Measurements from ENCODE around the gene PPIE.

Gene PPIE

GRCh38 chr1:39711104-39711965 is 27.3 kb upstream of the PPIE start:
- H3K4me1 ChIP-seq (ENCODE audit: low read depth, poor library complexity, severe bottlenecking), result no peaks in the 10 kb centered on the region

DNA sequence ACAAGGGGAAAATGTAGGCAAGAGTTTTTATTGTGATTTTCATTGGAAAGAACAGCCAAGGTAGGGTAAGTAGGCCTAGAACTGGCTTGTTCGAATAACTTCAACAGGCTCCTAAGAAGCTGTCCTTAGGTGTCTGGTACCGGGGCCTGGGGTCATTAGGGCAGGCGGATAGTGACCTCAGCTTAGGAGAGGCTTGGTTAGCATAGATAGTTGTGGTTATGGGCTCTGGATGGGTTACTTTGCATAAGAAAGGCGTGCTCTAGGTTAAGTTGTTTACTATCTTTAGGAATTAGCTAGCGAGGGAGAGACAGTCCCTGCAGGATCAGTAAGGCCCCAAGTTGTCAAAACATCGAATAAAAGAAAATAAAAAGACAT is 26.7 kb upstream of the PPIE start:
- H3K27ac ChIP-seq, result no peak overlapping the region
- H2AFZ ChIP-seq (ENCODE audit: low read depth), result no peak overlapping the region
- H3K4me2 ChIP-seq, result no peak overlapping the region
- no peak for TF ChIP-seq CTCF (conservative IDR thresholded peaks at IDR 0.05; ENCODE audit: low read depth, low read length)
- no peaks in the 10 kb centered on the region for H4K20me1 ChIP-seq (ENCODE audit: insufficient read depth)
- no peaks in the 10 kb centered on the region for H3K27me3 ChIP-seq (ENCODE audit: insufficient read depth, low read depth)
- no peaks in the 10 kb centered on the region for H3K4me1 ChIP-seq (ENCODE audit: low read depth, poor library complexity, severe bottlenecking)
- no peak overlapping the region for H3K9ac ChIP-seq
- H3K4me3 ChIP-seq (IDR thresholded peaks at IDR 0.05; ENCODE audit: insufficient read depth, low read depth, low read length), result no peak overlapping the region
- no peaks in the 10 kb centered on the region for H3K79me2 ChIP-seq (ENCODE audit: insufficient read depth, low read depth)
- no peaks in the 10 kb centered on the region for H3K36me3 ChIP-seq (ENCODE audit: insufficient read depth)

More at GRCh38 chr1:39711104-39711965, 27.3 kb upstream of the PPIE start:
- no peak overlapping the region for H3K27ac ChIP-seq
- no peak overlapping the region for H3K4me2 ChIP-seq
- no peaks in the 10 kb centered on the region for H3K36me3 ChIP-seq (ENCODE audit: insufficient read depth)
- H3K9ac ChIP-seq, result no peak overlapping the region
- no peak overlapping the region for H2AFZ ChIP-seq (ENCODE audit: low read depth)
- TF ChIP-seq CTCF (conservative IDR thresholded peaks at IDR 0.05; ENCODE audit: low read depth, low read length), result no peak
- no peaks in the 10 kb centered on the region for H3K79me2 ChIP-seq (ENCODE audit: insufficient read depth, low read depth)
- no peaks in the 10 kb centered on the region for H3K27me3 ChIP-seq (ENCODE audit: insufficient read depth, low read depth)
- H3K4me3 ChIP-seq (IDR thresholded peaks at IDR 0.05; ENCODE audit: insufficient read depth, low read depth, low read length), result no peak overlapping the region
- no peaks in the 10 kb centered on the region for H4K20me1 ChIP-seq (ENCODE audit: insufficient read depth)

GRCh38 chr1:39713557-39713956 is 25.1 kb upstream of the PPIE start:
- no peaks in the 10 kb centered on the region for H3K4me1 ChIP-seq (ENCODE audit: low read depth, poor library complexity, severe bottlenecking)
- no peak overlapping the region for H3K4me3 ChIP-seq (IDR thresholded peaks at IDR 0.05; ENCODE audit: insufficient read depth, low read depth, low read length)
- H3K36me3 ChIP-seq (ENCODE audit: insufficient read depth), result no peaks in the 10 kb centered on the region
- no peaks in the 10 kb centered on the region for H3K79me2 ChIP-seq (ENCODE audit: insufficient read depth, low read depth)
- H4K20me1 ChIP-seq (ENCODE audit: insufficient read depth), result no peaks in the 10 kb centered on the region
- no peaks in the 10 kb centered on the region for H3K27me3 ChIP-seq (ENCODE audit: insufficient read depth, low read depth)
- no peak for TF ChIP-seq CTCF (conservative IDR thresholded peaks at IDR 0.05; ENCODE audit: low read depth, low read length)
- H2AFZ ChIP-seq (ENCODE audit: low read depth), result no peak overlapping the region
- H3K4me2 ChIP-seq, result no peak overlapping the region
- H3K9ac ChIP-seq, result no peak overlapping the region
- H3K27ac ChIP-seq, result no peak overlapping the region

DNA sequence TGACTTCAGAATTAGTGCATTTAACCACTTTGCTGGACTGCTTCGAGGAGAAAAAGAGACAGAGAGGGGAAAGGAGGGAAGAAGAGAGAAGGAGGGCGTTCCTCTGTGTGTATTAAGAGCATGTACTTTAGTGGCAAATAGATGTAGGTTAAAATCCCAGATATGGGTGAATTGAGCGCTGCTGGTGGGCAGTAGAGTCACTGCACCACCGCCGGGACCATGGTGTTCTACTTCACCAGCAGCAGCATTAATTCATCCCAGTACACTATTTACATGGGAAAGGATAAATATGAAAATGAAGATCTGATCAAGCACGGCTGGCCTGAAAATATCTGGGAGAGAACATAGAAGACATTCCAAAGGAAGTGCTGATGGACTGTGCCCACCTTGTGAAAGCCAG is 20.9 kb upstream of the PPIE start:
- Histone ChIP-seq H2AFZ (ENCODE audit: low read depth) (no peak overlapping the region), H3K79me2 (ENCODE audit: insufficient read depth, low read depth) (no peaks in the 10 kb centered on the region), H4K20me1 (ENCODE audit: insufficient read depth) (no peaks in the 10 kb centered on the region), H3K27me3 (ENCODE audit: insufficient read depth, low read depth) (no peaks in the 10 kb centered on the region), H3K27ac (no peak overlapping the region), H3K4me2 (no peak overlapping the region), H3K36me3 (ENCODE audit: insufficient read depth) (no peaks in the 10 kb centered on the region), H3K9ac (no peak overlapping the region), H3K4me1 (ENCODE audit: low read depth, poor library complexity, severe bottlenecking) (peaks cover 10% of the 10 kb centered on the region), H3K4me3 (IDR thresholded peaks at IDR 0.05; ENCODE audit: insufficient read depth, low read depth, low read length) (no peak overlapping the region)
- no peak for TF ChIP-seq CTCF (conservative IDR thresholded peaks at IDR 0.05; ENCODE audit: low read depth, low read length)

All from KMS-11 (cell line).